Measurements from ENCODE around the gene USP31. TPM values are rescaled to one million over a fixed set of nuclear protein-coding genes. Genes with fewer than 3 reads are reported as not detected.

The USP31 gene
- total RNA-seq, 4 donors from 2014 or later: 9.2 to 14.6 (median 12.4) TPM

DNA sequence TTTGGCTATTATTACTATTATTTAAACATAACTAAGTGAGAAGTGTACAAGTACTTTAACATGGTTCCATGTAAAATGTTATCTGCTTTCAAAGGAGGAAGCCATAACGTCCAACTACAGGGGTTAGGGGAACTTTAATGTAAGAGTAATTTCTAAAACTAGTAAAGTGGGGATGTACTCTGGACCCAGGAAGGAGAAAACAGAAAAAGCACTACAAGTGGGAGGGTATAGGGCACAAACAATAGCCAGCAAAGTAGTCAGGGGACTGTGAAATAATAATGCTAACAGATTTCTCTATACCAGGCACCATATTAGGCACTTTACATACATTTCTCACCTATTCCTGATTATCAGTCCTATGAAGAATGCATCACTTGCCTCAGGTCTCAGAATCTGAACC is 19.6 kb downstream of the USP31 start:
- Histone ChIP-seq H3K27me3 (no peaks in the 10 kb centered on the region), H3K9me3 (no peaks in the 10 kb centered on the region), H3K4me1 (peaks cover 0 to 35% (median 7%) of the 10 kb centered on the region in 4 donors), H3K27ac (no peak overlapping the region), H3K36me3 (no peaks in the 10 kb centered on the region), H3K4me3 (no peak overlapping the region)
- no peak for TF ChIP-seq POLR2A (IDR thresholded peaks at IDR 0.05)
- TF ChIP-seq, protein P1, sequence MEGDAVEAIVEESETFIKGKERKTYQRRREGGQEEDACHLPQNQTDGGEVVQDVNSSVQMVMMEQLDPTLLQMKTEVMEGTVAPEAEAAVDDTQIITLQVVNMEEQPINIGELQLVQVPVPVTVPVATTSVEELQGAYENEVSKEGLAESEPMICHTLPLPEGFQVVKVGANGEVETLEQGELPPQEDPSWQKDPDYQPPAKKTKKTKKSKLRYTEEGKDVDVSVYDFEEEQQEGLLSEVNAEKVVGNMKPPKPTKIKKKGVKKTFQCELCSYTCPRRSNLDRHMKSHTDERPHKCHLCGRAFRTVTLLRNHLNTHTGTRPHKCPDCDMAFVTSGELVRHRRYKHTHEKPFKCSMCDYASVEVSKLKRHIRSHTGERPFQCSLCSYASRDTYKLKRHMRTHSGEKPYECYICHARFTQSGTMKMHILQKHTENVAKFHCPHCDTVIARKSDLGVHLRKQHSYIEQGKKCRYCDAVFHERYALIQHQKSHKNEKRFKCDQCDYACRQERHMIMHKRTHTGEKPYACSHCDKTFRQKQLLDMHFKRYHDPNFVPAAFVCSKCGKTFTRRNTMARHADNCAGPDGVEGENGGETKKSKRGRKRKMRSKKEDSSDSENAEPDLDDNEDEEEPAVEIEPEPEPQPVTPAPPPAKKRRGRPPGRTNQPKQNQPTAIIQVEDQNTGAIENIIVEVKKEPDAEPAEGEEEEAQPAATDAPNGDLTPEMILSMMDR (IDR thresholded peaks at IDR 0.05): no peak
- TF ChIP-seq EP300 (IDR thresholded peaks at IDR 0.05): no peak
- 73 to 84% methylated on average over 1 of the region's 1 CpG for WGBS, 2 donors
- no peak for DNase-seq (ENCODE audit: low spot score in 2 of 2)

DNA sequence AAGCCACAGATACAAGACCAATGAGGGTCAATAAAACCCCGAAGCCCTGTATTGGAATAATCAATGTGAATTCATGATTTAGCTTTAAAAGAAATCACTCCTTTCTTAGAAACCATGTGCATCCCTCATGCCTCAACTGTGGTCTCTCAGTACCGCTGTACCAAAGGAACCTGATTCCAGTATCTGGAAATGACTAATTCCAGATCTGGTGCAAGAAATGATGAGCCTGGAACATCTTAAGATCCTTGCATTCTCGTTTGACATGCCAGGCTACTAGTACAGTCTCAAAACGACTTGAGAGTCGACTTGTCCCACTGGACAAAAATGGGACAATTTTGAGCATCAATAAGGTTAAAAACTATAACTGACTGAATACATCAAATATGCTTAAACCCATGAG is 21.2 kb downstream of the USP31 start:
- no peak overlapping the region for H3K4me3 ChIP-seq
- peaks cover 0 to 27% (median 5%) of the 10 kb centered on the region in 4 donors for H3K4me1 ChIP-seq
- WGBS, 2 donors: 77% methylated on average over 5 of the region's 5 CpGs
- DNase-seq (ENCODE audit: low spot score in 2 of 2): no peak
- H3K27me3 ChIP-seq: no peaks in the 10 kb centered on the region
- H3K27ac ChIP-seq: no peak overlapping the region
- no peaks in the 10 kb centered on the region for H3K9me3 ChIP-seq
- TF ChIP-seq, protein P1 (IDR thresholded peaks at IDR 0.05): no peak
- TF ChIP-seq POLR2A (IDR thresholded peaks at IDR 0.05) (no peak), EP300 (IDR thresholded peaks at IDR 0.05) (no peak)
- no peaks in the 10 kb centered on the region for H3K36me3 ChIP-seq

DNA sequence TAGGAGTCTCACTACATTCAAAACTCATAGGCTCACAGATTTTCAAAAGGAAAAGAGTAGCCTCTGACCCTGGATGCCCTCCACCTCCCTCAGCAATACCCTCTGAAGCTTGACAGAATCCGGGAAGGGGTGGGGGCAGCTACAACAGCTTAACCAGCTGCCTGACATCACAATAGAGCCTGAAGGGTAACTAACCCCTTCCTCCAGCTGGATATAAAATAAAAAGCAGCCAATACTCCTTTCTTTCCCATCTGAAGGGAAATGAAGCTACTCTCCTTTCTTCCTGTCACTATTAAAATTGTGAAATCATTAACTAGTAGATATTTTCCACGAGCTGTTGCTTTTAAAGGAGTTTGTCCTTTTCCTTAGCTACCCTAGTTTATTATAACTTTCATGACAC is 24.0 kb downstream of the USP31 start:
- Histone ChIP-seq H3K27me3 (no peaks in the 10 kb centered on the region), H3K27ac (no peak overlapping the region), H3K9me3 (no peaks in the 10 kb centered on the region), H3K36me3 (no peaks in the 10 kb centered on the region), H3K4me3 (no peak overlapping the region), H3K4me1 (peaks cover 0 to 8% (median 4%) of the 10 kb centered on the region in 4 donors)
- WGBS, 2 donors: 30 to 31% methylated on average over 2 of the region's 2 CpGs
- TF ChIP-seq EP300 (IDR thresholded peaks at IDR 0.05) (no peak), POLR2A (IDR thresholded peaks at IDR 0.05) (no peak)
- TF ChIP-seq, protein P1 (IDR thresholded peaks at IDR 0.05): no peak
- DNase-seq (ENCODE audit: low spot score in 2 of 2): no peak

DNA sequence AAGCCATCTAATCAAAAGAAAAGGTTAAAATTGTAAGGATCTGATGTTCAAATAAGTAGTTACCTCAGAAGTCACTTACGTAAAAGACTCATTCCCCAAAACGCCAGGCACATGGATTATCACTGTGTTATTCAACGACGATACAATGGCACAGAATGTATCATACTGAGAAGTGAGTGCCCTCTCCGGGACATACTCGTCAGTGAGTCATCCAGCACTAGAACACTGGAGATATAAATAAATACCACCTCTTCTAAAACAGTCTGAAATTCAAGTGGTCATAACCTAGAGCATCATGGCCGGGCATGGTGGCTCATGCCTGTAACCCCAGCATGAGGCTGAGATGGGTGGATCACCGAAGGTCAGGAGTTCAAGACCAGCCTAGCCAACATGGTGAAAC is 24.9 kb downstream of the USP31 start:
- H3K27ac ChIP-seq: no peak overlapping the region
- TF ChIP-seq, protein P1 (IDR thresholded peaks at IDR 0.05): no peak
- TF ChIP-seq POLR2A (IDR thresholded peaks at IDR 0.05): no peak
- peaks cover 0 to 13% (median 4%) of the 10 kb centered on the region in 4 donors for H3K4me1 ChIP-seq
- H3K36me3 ChIP-seq: no peaks in the 10 kb centered on the region
- no peaks in the 10 kb centered on the region for H3K27me3 ChIP-seq
- DNase-seq (ENCODE audit: low spot score in 2 of 2): no peak
- H3K4me3 ChIP-seq: no peak overlapping the region
- 81 to 86% methylated on average over 8 of the region's 8 CpGs for WGBS, 2 donors
- no peaks in the 10 kb centered on the region for H3K9me3 ChIP-seq

DNA sequence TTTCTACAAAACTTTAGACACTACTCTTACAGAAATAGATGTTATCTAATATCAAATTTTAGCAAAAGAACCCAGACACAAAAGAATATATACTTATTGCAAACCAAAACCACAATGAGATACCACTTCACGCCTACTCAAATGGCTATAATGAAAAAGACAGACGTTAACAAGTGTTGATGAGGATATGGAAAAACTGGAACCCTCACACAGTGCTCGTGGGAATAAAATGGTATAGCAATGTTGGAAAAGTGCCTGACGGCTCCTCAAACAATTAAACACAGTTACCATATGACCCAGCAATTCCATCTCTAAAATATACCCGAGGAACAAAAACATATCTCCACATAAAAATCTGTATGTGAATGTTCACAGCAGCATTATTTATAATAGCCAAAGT is 27.1 kb downstream of the USP31 start:
- TF ChIP-seq, protein P1 (IDR thresholded peaks at IDR 0.05): no peak
- TF ChIP-seq EP300 (IDR thresholded peaks at IDR 0.05) (no peak), POLR2A (IDR thresholded peaks at IDR 0.05) (no peak)
- H3K27ac ChIP-seq: no peak overlapping the region
- no peaks in the 10 kb centered on the region for H3K27me3 ChIP-seq
- peaks cover 0 to 25% (median 4%) of the 10 kb centered on the region in 4 donors for H3K4me1 ChIP-seq
- no peak overlapping the region for H3K4me3 ChIP-seq
- no peak for DNase-seq (ENCODE audit: low spot score in 2 of 2)
- 59 to 66% methylated on average over 5 of the region's 5 CpGs for WGBS, 2 donors
- no peaks in the 10 kb centered on the region for H3K9me3 ChIP-seq
- H3K36me3 ChIP-seq: no peaks in the 10 kb centered on the region

Measured in tibial nerve (tissue), 4 donors.